ENCODE measurements around the gene SH3YL1.

Gene SH3YL1

DNA sequence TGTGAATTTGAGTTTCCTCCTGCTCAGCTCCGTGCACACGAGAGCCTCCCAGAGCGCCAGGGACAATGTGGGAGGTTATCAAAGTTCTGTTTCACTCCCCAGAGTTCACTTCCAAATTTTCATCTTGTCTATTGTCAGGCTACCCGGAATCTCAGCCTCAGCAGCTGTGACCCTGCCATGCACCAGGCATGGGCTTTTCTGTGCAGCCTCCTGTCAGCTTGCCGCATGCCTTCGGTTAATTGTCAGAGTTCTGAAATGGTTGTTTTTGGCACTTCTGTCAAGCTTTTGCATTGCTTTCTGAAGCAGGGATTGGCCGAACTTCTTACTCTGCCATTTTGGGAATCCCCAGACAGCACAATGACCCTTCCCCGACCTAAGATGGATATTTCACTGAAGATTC, 60.4 kb downstream of the SH3YL1 start:
- FAIRE-seq, result no peak
- DNase-seq (ENCODE audit: insufficient read length, low spot score), result no peak
- TF ChIP-seq POLR2A (IDR thresholded peaks at IDR 0.05; ENCODE audit: low read depth, low read length), result no peak

DNA sequence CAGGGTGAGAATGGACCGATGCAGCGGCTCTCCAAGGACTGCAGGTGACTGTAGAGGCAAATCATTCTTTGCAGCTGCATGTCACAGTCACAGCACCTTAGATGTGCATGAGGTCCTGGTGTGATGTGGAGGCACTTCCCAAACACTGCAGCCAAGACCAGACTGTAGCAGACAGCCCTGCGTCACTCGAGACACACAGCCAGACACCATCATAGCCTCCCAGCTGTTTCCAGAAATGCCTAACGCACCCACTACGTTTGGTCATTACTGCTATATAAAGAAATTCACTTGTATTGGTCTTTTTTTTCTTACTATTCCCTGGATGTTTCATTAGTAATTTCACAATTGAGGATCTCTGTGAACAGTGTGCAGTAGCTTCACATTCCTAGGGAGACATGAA, 60.9 kb downstream of the SH3YL1 start:
- DNase-seq (ENCODE audit: insufficient read length, low spot score), result no peak
- no peak for TF ChIP-seq POLR2A (IDR thresholded peaks at IDR 0.05; ENCODE audit: low read depth, low read length)
- no peak for FAIRE-seq

DNA sequence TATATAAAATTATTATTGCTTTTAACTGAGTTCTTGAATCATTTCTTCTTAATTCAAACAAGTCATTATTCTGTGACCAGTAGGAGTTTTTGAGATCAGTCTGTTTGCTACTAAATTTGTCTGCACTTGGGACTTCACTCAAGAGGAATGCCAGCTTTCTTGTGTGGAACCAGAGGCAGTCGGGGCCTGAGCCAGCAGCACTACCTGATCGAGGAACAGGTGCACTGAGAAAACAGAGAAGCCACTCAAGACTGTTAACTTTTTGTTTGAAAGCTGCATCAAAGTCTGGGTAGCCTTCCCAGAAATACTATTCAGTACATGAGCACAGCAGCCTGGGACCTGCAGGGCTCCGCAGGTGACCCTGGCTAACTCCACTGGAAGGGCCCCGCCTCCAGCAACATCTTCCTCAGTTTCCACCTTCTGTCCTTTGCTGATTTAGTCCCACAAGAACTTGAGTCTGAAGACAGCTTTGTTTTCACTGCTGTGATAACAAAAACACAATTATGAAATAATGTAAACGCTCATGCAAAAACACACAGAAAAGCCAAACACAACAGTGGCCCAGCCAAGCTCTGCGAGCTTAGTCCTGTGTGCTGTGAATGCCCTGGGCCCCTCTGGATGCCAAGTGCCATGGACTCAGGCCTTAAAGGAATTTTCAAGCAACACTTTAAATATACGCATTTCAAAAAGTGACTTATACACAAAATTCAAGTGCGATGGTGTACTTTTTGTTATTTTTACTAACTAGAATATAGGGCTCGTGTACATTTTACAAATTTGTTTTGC, 62.0 kb downstream of the SH3YL1 start:
- no peak for TF ChIP-seq POLR2A (IDR thresholded peaks at IDR 0.05; ENCODE audit: low read depth, low read length)
- DNase-seq (ENCODE audit: insufficient read length, low spot score), result no peak
- FAIRE-seq, result no peak

DNA sequence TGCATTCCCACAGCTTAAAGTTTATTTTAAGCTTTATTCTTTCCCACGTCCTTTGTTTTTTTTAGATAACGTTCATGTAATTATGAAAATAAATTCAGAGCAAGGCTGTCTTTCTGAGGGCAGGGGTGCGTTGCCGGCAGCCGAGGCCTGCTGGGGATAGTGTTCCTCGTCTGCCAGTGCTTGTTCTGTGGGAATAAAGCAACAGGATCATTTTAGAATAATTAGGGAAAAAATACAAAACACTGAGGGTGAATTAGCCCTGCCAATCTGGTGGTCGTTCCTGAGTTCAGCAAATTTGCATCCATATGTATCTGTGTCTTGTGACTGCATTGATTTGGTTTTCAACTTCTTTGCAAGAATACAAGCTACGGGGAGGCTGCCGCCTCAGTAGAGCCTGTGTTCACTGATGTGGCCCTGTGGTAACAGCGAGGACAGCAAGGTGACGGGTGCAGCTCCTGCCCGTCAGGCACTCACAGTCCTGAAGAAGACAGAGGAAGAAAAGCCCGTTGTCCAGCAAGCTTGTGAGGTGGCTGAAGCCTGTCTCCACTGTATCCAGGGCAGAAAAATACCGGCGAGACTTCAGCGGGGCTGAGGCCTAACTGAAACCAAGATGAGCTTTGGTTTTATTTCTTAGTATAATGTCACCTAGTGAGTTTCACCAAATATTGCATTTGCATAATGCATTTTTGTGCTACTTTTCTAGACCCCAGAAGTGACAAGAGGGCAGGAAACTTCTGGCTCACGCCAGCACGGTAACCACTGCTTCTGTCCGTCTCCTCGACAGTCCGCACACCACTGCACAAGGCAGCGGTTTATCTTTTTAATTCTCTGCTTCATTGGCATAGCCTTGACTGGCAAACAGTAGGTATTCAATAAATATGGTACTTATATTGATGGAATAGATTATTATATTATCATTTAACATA, 64.5 kb downstream of the SH3YL1 start:
- DNase-seq (ENCODE audit: insufficient read length, low spot score) (no peak), FAIRE-seq (no peak)
- TF ChIP-seq POLR2A (IDR thresholded peaks at IDR 0.05; ENCODE audit: low read depth, low read length), result no peak

DNA sequence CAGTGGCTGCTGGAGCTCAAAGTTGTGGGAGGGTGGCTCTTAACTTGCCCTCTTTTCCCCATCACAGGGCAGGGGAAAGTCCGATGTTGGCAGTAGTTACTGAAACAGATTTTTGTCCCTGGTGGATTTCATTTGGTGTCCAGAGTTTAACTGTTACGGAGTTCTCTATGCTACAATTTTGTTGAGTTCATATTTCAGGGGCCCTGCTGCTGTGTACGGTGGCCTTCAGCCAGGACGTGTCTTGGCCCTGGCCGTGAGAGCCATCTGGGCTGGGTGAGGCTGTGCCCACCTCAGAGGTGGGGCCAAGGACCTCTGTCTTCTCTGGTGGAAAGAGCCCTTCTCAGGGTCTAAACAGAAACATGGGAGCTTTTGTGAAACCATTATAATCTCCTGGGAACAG, 67.4 kb downstream of the SH3YL1 start:
- DNase-seq (ENCODE audit: insufficient read length, low spot score) (no peak), FAIRE-seq (no peak)
- TF ChIP-seq POLR2A (IDR thresholded peaks at IDR 0.05; ENCODE audit: low read depth, low read length), result no peak

DNA sequence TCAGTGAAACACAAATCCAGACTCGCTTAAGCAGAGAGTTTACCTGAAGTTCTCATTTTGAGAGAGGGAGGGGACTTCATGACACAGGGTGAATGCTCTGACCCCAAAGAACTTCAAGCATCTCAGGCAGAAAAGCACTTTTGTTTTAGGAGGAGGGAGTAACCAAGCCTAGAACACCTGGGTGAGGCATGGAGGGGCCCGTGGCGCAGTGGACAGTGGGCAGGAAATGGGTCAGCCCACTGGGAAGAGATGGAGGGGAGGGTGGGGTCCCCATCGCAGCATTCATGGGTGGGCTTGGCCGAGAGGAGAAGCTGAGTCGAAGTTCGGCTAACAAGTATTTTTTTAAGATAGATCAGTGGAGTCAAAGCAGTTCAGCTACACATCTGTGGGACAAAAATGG, 67.9 kb downstream of the SH3YL1 start:
- TF ChIP-seq POLR2A (IDR thresholded peaks at IDR 0.05; ENCODE audit: low read depth, low read length), result no peak

DNA sequence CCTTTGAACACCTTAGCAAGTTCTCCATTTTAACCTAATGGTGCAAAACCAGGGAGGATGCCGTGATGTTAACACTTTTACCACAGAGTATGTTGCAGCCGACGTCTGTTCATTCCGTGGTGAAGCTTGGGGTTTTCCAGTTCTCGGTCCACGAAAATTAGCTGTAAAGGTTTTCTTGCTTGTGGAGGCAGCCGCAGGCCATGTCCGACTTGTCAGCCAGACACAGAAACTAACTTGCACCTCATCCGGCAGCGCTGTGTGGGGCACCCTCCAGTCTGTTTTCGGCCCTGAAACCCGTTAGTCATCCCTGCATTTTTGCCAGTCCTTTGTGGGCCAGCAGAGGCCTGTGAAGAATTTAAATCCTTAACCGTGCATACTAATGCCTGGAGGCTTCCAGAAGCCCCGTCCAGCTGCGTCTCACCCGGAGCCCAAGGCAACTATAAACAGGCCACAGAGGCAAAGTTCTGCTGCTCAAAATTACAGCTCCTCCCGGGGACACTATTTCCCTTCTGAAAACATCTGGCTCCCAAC, 70.6 kb downstream of the SH3YL1 start:
- no peak for TF ChIP-seq POLR2A (IDR thresholded peaks at IDR 0.05; ENCODE audit: low read depth, low read length)
- no peak for FAIRE-seq
- no peak for DNase-seq (ENCODE audit: insufficient read length, low spot score)

More for the DNA sequence above, 67.9 kb downstream of the SH3YL1 start:
- no peak for DNase-seq (ENCODE audit: insufficient read length, low spot score)
- no peak for FAIRE-seq

DNA sequence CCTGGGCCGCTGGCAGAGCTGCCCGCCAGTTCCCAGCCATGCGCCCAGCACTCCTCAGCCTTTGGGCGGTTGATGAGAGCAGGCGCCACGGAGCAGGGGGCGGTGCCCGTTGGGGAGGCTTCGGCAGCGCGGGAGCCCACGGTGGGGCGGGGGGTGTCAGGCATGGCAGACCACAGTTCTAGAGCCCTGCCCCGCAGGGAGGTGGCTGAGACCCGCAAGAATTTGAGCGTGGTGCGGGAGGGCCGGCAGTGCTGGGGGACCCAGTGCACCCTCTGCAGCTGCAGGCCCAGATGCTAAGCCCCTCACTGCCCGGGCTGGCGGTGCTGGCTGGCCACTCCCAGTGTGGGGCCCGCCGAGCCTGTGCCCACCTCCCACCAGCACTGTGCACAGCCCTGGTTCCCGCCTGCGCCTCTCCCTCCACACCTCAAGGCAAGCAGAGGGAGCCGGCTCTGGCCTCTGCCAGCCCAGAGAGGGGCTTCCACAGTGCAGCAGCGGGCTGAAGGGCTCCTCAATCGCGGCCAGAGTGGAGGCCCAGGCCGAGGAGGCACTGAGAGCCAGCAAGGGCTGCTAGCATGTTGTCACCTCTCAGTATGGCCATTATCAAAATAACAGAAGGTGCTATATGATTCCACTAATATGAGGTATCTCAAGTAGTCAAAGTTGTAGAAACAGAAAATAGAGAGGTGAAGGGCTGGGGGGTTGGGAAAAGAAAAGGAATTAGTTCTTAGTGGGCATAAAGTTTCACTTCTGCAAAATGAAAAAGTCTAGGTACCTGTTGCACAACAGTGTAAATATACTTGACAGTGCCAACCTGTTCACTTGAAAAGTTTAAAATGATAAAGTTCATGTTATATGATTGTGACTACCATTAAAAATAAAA, 72.3 kb downstream of the SH3YL1 start:
- no peak for TF ChIP-seq POLR2A (IDR thresholded peaks at IDR 0.05; ENCODE audit: low read depth, low read length)
- DNase-seq (ENCODE audit: insufficient read length, low spot score) (no peak), FAIRE-seq (no peak)

DNA sequence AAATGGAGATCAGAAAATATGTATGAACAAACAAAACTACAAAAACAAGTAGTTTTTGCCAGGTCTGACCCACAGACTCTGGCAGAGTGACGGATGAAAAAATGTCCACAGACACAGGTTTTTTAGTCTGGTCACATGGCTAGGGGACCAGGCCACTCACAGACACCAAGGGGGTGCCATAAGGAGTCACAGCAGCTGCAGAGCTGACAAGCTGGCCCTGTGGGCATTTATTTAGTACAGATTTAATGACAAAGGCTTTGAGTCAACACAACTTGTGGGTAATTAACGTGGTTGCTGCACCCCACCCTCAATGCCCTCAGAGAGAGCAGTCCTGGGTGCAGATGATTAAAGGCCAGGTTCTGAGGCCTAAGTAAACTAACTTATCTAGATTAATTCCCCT, 76.0 kb downstream of the SH3YL1 start:
- DNase-seq (ENCODE audit: insufficient read length, low spot score) (no peak), FAIRE-seq (no peak)
- no peak for TF ChIP-seq POLR2A (IDR thresholded peaks at IDR 0.05; ENCODE audit: low read depth, low read length)

DNA sequence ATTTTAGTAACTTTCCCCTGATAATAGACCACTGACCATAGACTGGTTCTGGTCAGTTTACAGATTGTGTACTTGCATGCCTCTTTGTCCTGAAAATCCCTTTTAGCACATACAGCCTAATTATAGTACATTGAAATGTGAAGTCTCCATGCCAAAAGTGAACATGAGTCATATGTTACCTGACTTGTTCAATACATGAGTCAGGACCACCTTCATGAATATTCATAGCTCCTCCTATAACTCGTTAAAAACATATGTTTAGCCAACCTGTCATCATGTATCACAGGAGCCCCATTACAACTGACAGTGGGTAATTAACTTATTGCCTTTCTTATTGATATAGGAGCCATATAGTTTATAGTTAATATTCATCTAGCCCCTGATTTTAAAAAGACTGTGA, 78.6 kb downstream of the SH3YL1 start:
- DNase-seq (ENCODE audit: insufficient read length, low spot score), result no peak
- TF ChIP-seq POLR2A (IDR thresholded peaks at IDR 0.05; ENCODE audit: low read depth, low read length), result no peak
- no peak for FAIRE-seq

DNA sequence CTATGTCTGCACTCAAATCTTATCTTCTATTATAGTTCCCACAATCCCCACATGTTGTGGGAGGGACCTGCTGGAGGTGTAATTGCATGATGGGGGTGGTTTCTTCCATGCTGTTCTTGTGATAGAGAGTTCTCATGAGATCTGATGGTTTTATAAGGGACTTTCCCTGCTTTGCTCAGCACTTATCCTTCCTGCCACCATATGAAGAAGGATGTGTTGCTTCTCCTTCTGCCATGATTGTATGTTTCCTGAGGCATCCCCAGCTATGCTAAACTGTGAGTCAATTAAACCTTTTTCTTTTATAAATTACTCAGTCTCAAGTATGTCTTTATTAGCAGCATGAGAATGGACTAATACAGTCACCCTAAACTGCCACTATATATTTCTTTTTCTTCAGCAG, 79.1 kb downstream of the SH3YL1 start:
- DNase-seq (ENCODE audit: insufficient read length, low spot score) (no peak), FAIRE-seq (no peak)
- TF ChIP-seq POLR2A (IDR thresholded peaks at IDR 0.05; ENCODE audit: low read depth, low read length), result no peak

DNA sequence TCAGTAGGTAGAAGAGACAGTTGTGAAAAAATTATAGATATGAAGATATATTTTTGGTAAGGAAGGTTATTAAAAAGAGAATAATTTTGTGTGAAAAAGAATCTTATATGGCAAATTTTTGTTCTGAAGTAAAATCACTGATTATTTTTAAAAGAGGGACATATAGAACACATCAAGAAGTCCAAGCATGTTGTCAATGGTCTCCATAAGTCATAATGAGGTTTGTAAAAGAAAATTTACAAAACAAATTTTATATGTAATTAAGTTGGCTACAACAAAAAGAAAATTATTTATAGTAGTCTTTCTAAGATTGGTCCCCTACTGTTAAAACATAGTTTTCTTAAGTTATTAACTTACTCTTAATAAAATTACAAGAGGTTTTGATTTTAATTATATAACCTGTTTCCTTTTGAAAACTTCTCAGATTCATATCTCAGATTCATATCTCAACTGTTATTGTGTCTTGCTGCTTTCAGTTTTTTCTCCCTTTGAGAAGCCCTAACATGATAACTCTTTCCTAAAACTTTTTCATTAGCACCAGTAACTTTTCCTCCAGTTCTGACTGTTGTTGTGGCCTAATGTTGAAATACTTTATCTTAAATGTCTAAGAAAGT, 81.2 kb downstream of the SH3YL1 start:
- TF ChIP-seq POLR2A (IDR thresholded peaks at IDR 0.05; ENCODE audit: low read depth, low read length), result no peak
- FAIRE-seq, result no peak
- no peak for DNase-seq (ENCODE audit: insufficient read length, low spot score)

DNA sequence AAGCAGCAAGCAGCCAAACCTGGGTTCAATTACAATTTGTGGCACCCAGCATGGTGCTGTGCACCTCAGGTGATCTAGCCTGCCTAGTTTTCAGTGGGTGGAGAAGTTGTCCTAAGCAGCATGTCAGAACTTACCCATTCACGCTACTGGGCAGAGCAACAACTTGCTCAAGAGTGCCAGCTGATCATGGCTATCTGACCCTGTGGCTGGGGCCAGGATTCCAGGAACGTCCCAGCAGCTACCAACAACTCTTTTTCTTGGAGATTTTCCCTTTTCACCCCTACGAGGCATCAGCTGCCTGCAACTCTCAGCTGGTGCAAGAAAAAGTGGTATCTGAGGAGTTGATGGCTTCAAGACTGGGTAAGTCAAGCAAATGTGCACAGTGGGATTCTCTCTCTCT, 83.5 kb downstream of the SH3YL1 start:
- no peak for TF ChIP-seq POLR2A (IDR thresholded peaks at IDR 0.05; ENCODE audit: low read depth, low read length)
- DNase-seq (ENCODE audit: insufficient read length, low spot score), result no peak
- FAIRE-seq, result no peak
